Measurements from ENCODE around the gene FAM171A1.

The FAM171A1 gene

GRCh38 chr10:15253951-15254807, 116.9 kb downstream of the FAM171A1 start:
- no peak for DNase-seq (ENCODE audit: extremely low read depth in 1 of 2, low read depth in 1 of 2)

- DNase-seq (ENCODE audit: extremely low read depth in 1 of 2, low read depth in 1 of 2): no peak
Measured at GRCh38 chr10:15252396-15252795, 118.7 kb downstream of the FAM171A1 start.

- no peak for DNase-seq (ENCODE audit: extremely low read depth in 1 of 2, low read depth in 1 of 2)
Measured at GRCh38 chr10:15251791-15252380, 119.2 kb downstream of the FAM171A1 start.

- no peak for DNase-seq (ENCODE audit: extremely low read depth in 1 of 2, low read depth in 1 of 2)
Measured at GRCh38 chr10:15245530-15245929, 125.6 kb downstream of the FAM171A1 start.

GRCh38 chr10:15244635-15245197, 126.4 kb downstream of the FAM171A1 start:
- no peak for DNase-seq (ENCODE audit: extremely low read depth in 1 of 2, low read depth in 1 of 2)

- DNase-seq (ENCODE audit: extremely low read depth in 1 of 2, low read depth in 1 of 2): no peak
Measured at GRCh38 chr10:15242261-15242840, 128.7 kb downstream of the FAM171A1 start.

GRCh38 chr10:15241306-15241705, 129.8 kb downstream of the FAM171A1 start:
- no peak for DNase-seq (ENCODE audit: extremely low read depth in 1 of 2, low read depth in 1 of 2)

- DNase-seq (ENCODE audit: extremely low read depth in 1 of 2, low read depth in 1 of 2): no peak
Measured at GRCh38 chr10:15238555-15239335, 132.3 kb downstream of the FAM171A1 start.

- no peak for DNase-seq (ENCODE audit: extremely low read depth in 1 of 2, low read depth in 1 of 2)
Measured at GRCh38 chr10:15237351-15237750, 133.7 kb downstream of the FAM171A1 start.

- no peak for DNase-seq (ENCODE audit: extremely low read depth in 1 of 2, low read depth in 1 of 2)
Measured at GRCh38 chr10:15236340-15236739, 134.7 kb downstream of the FAM171A1 start.

GRCh38 chr10:15232279-15232678, 138.8 kb downstream of the FAM171A1 start:
- DNase-seq (ENCODE audit: extremely low read depth in 1 of 2, low read depth in 1 of 2): no peak

GRCh38 chr10:15231426-15231825, 139.7 kb downstream of the FAM171A1 start:
- no peak for DNase-seq (ENCODE audit: extremely low read depth in 1 of 2, low read depth in 1 of 2)

GRCh38 chr10:15230257-15230656, 140.8 kb downstream of the FAM171A1 start:
- no peak for DNase-seq (ENCODE audit: extremely low read depth in 1 of 2, low read depth in 1 of 2)

- no peak for DNase-seq (ENCODE audit: extremely low read depth in 1 of 2, low read depth in 1 of 2)
Measured at GRCh38 chr10:15229268-15229667, 141.8 kb downstream of the FAM171A1 start.

GRCh38 chr10:15228426-15228825, 142.7 kb downstream of the FAM171A1 start:
- no peak for DNase-seq (ENCODE audit: extremely low read depth in 1 of 2, low read depth in 1 of 2)

- DNase-seq (ENCODE audit: extremely low read depth in 1 of 2, low read depth in 1 of 2): no peak
Measured at GRCh38 chr10:15227611-15228372, 143.3 kb downstream of the FAM171A1 start.

GRCh38 chr10:15225511-15225910, 145.6 kb downstream of the FAM171A1 start:
- no peak for DNase-seq (ENCODE audit: extremely low read depth in 1 of 2, low read depth in 1 of 2)

GRCh38 chr10:15224948-15225347, 146.1 kb downstream of the FAM171A1 start:
- DNase-seq (ENCODE audit: extremely low read depth in 1 of 2, low read depth in 1 of 2): no peak

- DNase-seq (ENCODE audit: extremely low read depth in 1 of 2, low read depth in 1 of 2): no peak
Measured at GRCh38 chr10:15223174-15223573, 147.9 kb downstream of the FAM171A1 start.

GRCh38 chr10:15222511-15222910, 148.6 kb downstream of the FAM171A1 start:
- DNase-seq (ENCODE audit: extremely low read depth in 1 of 2, low read depth in 1 of 2): no peak

Measured in activated CD8-positive, alpha-beta memory T cell treated with anti-CD3 and anti-CD28 coated beads for 1 hour (primary cell).